Measurements from ENCODE around the gene PRKCB.
"Not testable (repeated sequence)": the region's sequence is repeated elsewhere in the genome, so short reads cannot be mapped to it uniquely, and the experiment has no call there.

Gene PRKCB

GRCh38 chr16:23900480-23901177, 64.8 kb downstream of the PRKCB start:
- in situ Hi-C loops (cut with HindIII; ENCODE audit: low sequenced_read_pairs), result no loop called here

- in situ Hi-C loops (cut with HindIII; ENCODE audit: low sequenced_read_pairs), result no loop called here
Observed at GRCh38 chr16:23901178-23902033, 65.6 kb downstream of the PRKCB start.

GRCh38 chr16:23902034-23902747, 66.4 kb downstream of the PRKCB start:
- in situ Hi-C loops (cut with HindIII; ENCODE audit: low sequenced_read_pairs), result no loop called here

GRCh38 chr16:23902748-23903414, 67.1 kb downstream of the PRKCB start:
- in situ Hi-C loops (cut with HindIII; ENCODE audit: low sequenced_read_pairs), result no loop called here

GRCh38 chr16:23905027-23905426, 69.2 kb downstream of the PRKCB start:
- in situ Hi-C loops (cut with HindIII; ENCODE audit: low sequenced_read_pairs), result no loop called here

- in situ Hi-C loops (cut with HindIII; ENCODE audit: low sequenced_read_pairs), result no loop called here
Observed at GRCh38 chr16:23907457-23907902, 71.7 kb downstream of the PRKCB start.

- in situ Hi-C loops (cut with HindIII; ENCODE audit: low sequenced_read_pairs), result no loop called here
Observed at GRCh38 chr16:23907903-23908302, 72.1 kb downstream of the PRKCB start.

- in situ Hi-C loops (cut with HindIII; ENCODE audit: low sequenced_read_pairs), result no loop called here
Observed at GRCh38 chr16:23908790-23909189, 73.0 kb downstream of the PRKCB start.

GRCh38 chr16:23909792-23910418, 74.1 kb downstream of the PRKCB start:
- in situ Hi-C loops (cut with HindIII; ENCODE audit: low sequenced_read_pairs), result no loop called here

GRCh38 chr16:23914946-23915530, 79.3 kb downstream of the PRKCB start:
- in situ Hi-C loops (cut with HindIII; ENCODE audit: low sequenced_read_pairs), result no loop called here

- in situ Hi-C loops (cut with HindIII; ENCODE audit: low sequenced_read_pairs), result not testable (repeated sequence)
Observed at GRCh38 chr16:23916552-23916951, 80.8 kb downstream of the PRKCB start.

GRCh38 chr16:23917621-23918020, 81.8 kb downstream of the PRKCB start:
- in situ Hi-C loops (cut with HindIII; ENCODE audit: low sequenced_read_pairs), result no loop called here

- in situ Hi-C loops (cut with HindIII; ENCODE audit: low sequenced_read_pairs), result no loop called here
Observed at GRCh38 chr16:23920446-23920845, 84.7 kb downstream of the PRKCB start.

GRCh38 chr16:23920899-23921298, 85.1 kb downstream of the PRKCB start:
- in situ Hi-C loops (cut with HindIII; ENCODE audit: low sequenced_read_pairs), result no loop called here

- in situ Hi-C loops (cut with HindIII; ENCODE audit: low sequenced_read_pairs), result no loop called here
Observed at GRCh38 chr16:23922406-23922805, 86.6 kb downstream of the PRKCB start.

GRCh38 chr16:23924128-23924527, 88.3 kb downstream of the PRKCB start:
- in situ Hi-C loops (cut with HindIII; ENCODE audit: low sequenced_read_pairs), result no loop called here

GRCh38 chr16:23927796-23928195, 92.0 kb downstream of the PRKCB start:
- in situ Hi-C loops (cut with HindIII; ENCODE audit: low sequenced_read_pairs), result no loop called here

GRCh38 chr16:23929237-23929636, 93.5 kb downstream of the PRKCB start:
- in situ Hi-C loops (cut with HindIII; ENCODE audit: low sequenced_read_pairs), result no loop called here

- in situ Hi-C loops (cut with HindIII; ENCODE audit: low sequenced_read_pairs), result no loop called here
Observed at GRCh38 chr16:23929856-23930255, 94.1 kb downstream of the PRKCB start.

- in situ Hi-C loops (cut with HindIII; ENCODE audit: low sequenced_read_pairs), result no loop called here
Observed at GRCh38 chr16:23930791-23931190, 95.0 kb downstream of the PRKCB start.

Data from endothelial cell of hepatic sinusoid (primary cell).